GM12874 (cell line): ENCODE data around the gene TSTD1.

ENCODE experiments used
- TF ChIP-seq, protein P1 (sequence below): IDR thresholded peaks from 2 replicates; pipeline ENCODE4 v1.5.1; 2011; ENCODE audit warnings: low read depth, mild to moderate bottlenecking, control low read depth, low read length, moderate library complexity; ENCODE audit not compliant: insufficient read depth

TSTD1 gene

DNA sequence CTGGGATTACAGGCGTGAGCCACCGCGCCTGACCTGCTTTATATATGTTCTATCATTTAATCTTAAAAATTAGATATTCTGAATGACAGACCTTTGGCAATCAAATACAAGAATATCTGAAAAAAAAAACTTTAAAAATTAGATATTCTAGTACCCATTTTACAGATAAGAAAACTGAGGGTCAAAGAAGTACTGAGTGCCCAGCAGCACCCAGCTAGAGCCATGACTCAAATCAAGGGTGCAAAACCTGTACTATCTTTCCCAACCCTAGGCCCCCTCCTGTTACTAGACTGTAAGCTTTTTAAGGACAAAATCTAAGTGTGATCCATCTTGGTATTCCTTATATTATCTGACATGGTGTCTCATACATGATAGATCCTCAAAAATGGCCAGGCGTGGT lies 22.7 kb upstream of the TSTD1 start:
- TF ChIP-seq, protein P1, sequence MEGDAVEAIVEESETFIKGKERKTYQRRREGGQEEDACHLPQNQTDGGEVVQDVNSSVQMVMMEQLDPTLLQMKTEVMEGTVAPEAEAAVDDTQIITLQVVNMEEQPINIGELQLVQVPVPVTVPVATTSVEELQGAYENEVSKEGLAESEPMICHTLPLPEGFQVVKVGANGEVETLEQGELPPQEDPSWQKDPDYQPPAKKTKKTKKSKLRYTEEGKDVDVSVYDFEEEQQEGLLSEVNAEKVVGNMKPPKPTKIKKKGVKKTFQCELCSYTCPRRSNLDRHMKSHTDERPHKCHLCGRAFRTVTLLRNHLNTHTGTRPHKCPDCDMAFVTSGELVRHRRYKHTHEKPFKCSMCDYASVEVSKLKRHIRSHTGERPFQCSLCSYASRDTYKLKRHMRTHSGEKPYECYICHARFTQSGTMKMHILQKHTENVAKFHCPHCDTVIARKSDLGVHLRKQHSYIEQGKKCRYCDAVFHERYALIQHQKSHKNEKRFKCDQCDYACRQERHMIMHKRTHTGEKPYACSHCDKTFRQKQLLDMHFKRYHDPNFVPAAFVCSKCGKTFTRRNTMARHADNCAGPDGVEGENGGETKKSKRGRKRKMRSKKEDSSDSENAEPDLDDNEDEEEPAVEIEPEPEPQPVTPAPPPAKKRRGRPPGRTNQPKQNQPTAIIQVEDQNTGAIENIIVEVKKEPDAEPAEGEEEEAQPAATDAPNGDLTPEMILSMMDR = no peak

DNA sequence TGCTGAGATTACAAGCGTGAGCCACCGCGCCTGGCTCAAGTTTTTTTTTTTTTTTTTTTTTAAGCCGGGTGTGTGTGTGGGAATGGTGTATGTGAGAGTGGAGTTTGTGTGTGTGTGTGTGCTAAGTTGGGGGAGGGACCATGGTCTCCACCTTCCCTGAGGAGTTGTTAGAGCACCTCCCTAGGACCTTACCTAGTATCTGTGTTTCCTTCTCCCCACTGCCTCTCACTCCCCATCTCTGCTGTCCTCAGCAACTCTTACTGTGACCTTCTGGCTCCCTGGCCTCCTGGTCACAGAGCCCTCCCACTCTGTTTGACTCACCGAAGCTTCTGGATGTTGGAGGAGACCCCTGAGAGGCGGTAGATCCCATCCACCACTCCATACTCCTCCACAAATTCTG lies 20.5 kb upstream of the TSTD1 start:
- TF ChIP-seq, protein P1 = no peak

DNA sequence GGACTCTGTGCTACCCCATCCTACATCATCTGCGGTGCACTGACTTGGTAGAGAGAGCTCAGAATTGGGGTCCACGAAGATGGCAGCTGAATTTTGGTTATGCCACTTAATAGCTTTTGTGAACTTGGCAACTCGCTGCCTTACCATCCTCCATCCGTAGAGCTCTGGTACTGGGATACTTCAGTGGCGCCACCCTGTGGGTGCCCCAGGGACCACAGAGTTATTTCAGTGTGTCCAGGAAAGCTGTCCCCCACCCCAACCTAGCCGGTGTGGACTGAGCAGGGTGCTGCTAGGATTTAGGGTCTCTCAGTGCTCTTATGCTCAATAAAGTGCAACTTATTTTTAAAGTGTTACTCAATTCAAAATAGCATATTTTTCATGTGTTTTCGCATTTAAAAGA lies 16.0 kb upstream of the TSTD1 start:
- TF ChIP-seq, protein P1 = no peak

- TF ChIP-seq, protein P1 = no peak
Measured at GRCh38 chr1:161054232-161054631, 15.5 kb upstream of the TSTD1 start.

GRCh38 chr1:161052899-161053298 lies 14.1 kb upstream of the TSTD1 start:
- TF ChIP-seq, protein P1 = no peak

DNA sequence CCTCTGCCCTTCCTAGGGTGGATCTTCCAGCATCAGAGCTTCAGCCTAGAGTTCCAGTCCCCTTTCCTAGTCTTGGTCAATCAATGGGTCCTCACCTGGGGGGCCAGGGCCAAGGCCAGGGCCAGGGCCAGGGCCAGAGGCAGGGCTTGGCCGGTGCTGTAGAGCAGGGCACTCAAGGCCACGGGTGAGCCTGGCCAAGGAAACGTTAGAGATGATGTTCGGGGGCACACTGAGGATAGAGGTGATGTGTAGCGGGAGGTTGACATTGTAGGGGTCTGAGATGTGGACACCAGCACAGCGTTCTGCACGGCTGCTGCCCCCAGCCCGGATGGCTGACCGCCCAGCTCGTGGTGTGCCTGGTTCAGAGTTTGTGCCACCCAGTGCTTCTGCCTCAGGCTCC lies 12.5 kb upstream of the TSTD1 start:
- TF ChIP-seq, protein P1 = no peak

- TF ChIP-seq, protein P1 = no peak
Measured at GRCh38 chr1:161048949-161049722, 10.4 kb upstream of the TSTD1 start.
